B cell (primary cell): Measurements from ENCODE around the gene AASS. TPM values are rescaled to one million over a fixed set of nuclear protein-coding genes. Genes with fewer than 3 reads are reported as not detected.

Experiments
- ATAC-seq: fragments of 200-7000 bp; cut with Tn5 transposase; one replicate; pipeline ENCODE4 v1.10.0; 2021; ENCODE audit warnings: low read depth, mild to moderate bottlenecking, moderate number of reproducible peaks, moderate library complexity
- CTCF ChIA-PET: fragments of 350-600 bp; sonication (Branson Sonifier 250); formaldehyde crosslinking; loops from one replicate; lab custom pipeline; 2021; ENCODE audit warnings: antibody characterized with exemption, inconsistent platforms; lab: Charles Lee
- POLR2A ChIA-PET: fragments of 350-600 bp; sonication (Branson Sonifier 250); formaldehyde crosslinking; loops from one replicate; lab custom pipeline; 2021; ENCODE audit warnings: antibody characterized with exemption; lab: Charles Lee
- DNase-seq: peaks from one replicate; pipeline ENCODE4 v3.0.0; 2013
- H2AFZ ChIP-seq: 2 replicates; pipeline ENCODE4 v1.6.1; 2012; ENCODE audit warnings: mild to moderate bottlenecking, low read depth, low read length; ENCODE audit not compliant: insufficient read depth, poor library complexity, severe bottlenecking
- H3K27ac ChIP-seq, 2 donors: 1 replicate in 1 of 2; 2 replicates in 1 of 2; pipeline ENCODE4 v1.5.1; 2012 to 2013; ENCODE audit warnings: low read length in 2 of 2, mild to moderate bottlenecking in 2 of 2, moderate library complexity in 1 of 2
- H3K27me3 ChIP-seq, 4 experiments: fragments of 200-600 bp in 1 of 4; sonication (generic) in 1 of 4; replicated peaks in 1 of 4; 1 replicate in 2 of 4; 2 replicates in 2 of 4; pipeline versions ENCODE4 v1.6.1 to v1.7.0; 2013 to 2016; ENCODE audit warnings: low read length in 3 of 4, mild to moderate bottlenecking in 2 of 4, mixed read lengths in 1 of 4, moderate library complexity in 1 of 4; ENCODE audit not compliant: insufficient read depth in 4 of 4, control insufficient read depth in 3 of 4; ENCODE audit errors: control extremely low read depth in 1 of 4
- H3K36me3 ChIP-seq, 2 experiments: replicated peaks in 1 of 2; 1 replicate in 1 of 2; 2 replicates in 1 of 2; pipeline versions ENCODE4 v1.6.1 to v1.7.1; 2013; ENCODE audit warnings: low read length in 1 of 2; ENCODE audit not compliant: insufficient read depth in 2 of 2, control insufficient read depth in 1 of 2; ENCODE audit errors: control extremely low read depth in 1 of 2, extremely low read depth in 1 of 2
- H3K4me1 ChIP-seq, 2 donors: fragments of 200-600 bp in 1 of 2; sonication (generic) in 1 of 2; 1 replicate in 1 of 2; 2 replicates in 1 of 2; pipeline versions ENCODE4 v1.5.1 to v1.6.1; 2013 to 2017; ENCODE audit warnings: low read length in 2 of 2; ENCODE audit not compliant: control insufficient read depth in 2 of 2, insufficient read depth in 2 of 2
- H3K4me2 ChIP-seq: replicated peaks from 2 replicates; pipeline ENCODE3; 2012; ENCODE audit warnings: mild to moderate bottlenecking, low read depth, low read length; ENCODE audit not compliant: poor library complexity, severe bottlenecking
- H3K4me3 ChIP-seq, 5 experiments: fragments of 200-600 bp in 1 of 5; sonication (generic) in 1 of 5; 1 replicate in 3 of 5; 2 replicates in 2 of 5; pipeline versions ENCODE4 v1.5.1 to v1.7.0; 2011 to 2016; ENCODE audit warnings: low read length in 4 of 5, mild to moderate bottlenecking in 4 of 5, low read depth in 2 of 5, control low read depth in 1 of 5, moderate library complexity in 1 of 5; ENCODE audit not compliant: insufficient read depth in 1 of 5; ENCODE audit errors: control extremely low read depth in 1 of 5, extremely low read depth in 1 of 5
- H3K79me2 ChIP-seq: fragments of 200-600 bp; sonication (generic); one replicate; pipeline ENCODE4 v1.6.0; 2016; ENCODE audit warnings: low read length; ENCODE audit not compliant: control insufficient read depth, insufficient read depth
- H3K9ac ChIP-seq: fragments of 200-600 bp; sonication (generic); 2 replicates; pipeline ENCODE4 v1.6.1; 2017; ENCODE audit warnings: mild to moderate bottlenecking, low read length, moderate library complexity
- H3K9me3 ChIP-seq, 3 donors: one replicate each; pipeline versions ENCODE4 v1.6.1 to v1.7.1; 2013; ENCODE audit warnings: low read length in 2 of 3; ENCODE audit not compliant: control insufficient read depth in 2 of 3, insufficient read depth in 1 of 3; ENCODE audit errors: control extremely low read depth in 1 of 3
- H4K20me1 ChIP-seq: 2 replicates; pipeline ENCODE4 v1.6.0; 2012; ENCODE audit warnings: mild to moderate bottlenecking, low read length; ENCODE audit not compliant: insufficient read depth, control insufficient read depth, poor library complexity, severe bottlenecking
- H3K27ac Mint-ChIP-seq: one replicate; pipeline ENCODE4 v1.8.0; 2021; ENCODE audit warnings: mixed read lengths
- H3K27me3 Mint-ChIP-seq: one replicate; pipeline ENCODE4 v1.8.0; 2021; ENCODE audit warnings: mixed read lengths
- H3K4me1 Mint-ChIP-seq: one replicate; pipeline ENCODE4 v1.8.0; 2021; ENCODE audit warnings: mixed read lengths
- H3K4me3 Mint-ChIP-seq: one replicate; pipeline ENCODE4 v1.8.0; 2021; ENCODE audit warnings: mixed read lengths
- H3K9me3 Mint-ChIP-seq: one replicate; pipeline ENCODE4 v1.8.0; 2022; ENCODE audit warnings: mixed read lengths; ENCODE audit not compliant: insufficient read depth
- CTCF ChIP-seq: fragments of 200-600 bp; IDR thresholded peaks from one replicate; pipeline ENCODE4 v1.8.0; 2022; ENCODE audit warnings: antibody characterized with exemption, mild to moderate bottlenecking
- EZH2 ChIP-seq: IDR thresholded peaks from 2 replicates; pipeline ENCODE4 v1.6.1; 2012; ENCODE audit warnings: borderline replicate concordance, low read depth, mild to moderate bottlenecking, moderate library complexity, low read length; ENCODE audit not compliant: insufficient read depth, poor library complexity, severe bottlenecking
- WGBS: methylation state at CpG from one replicate; pipeline ENCODE4 v1.1.5; 2013; ENCODE audit warnings: missing lambda C conversion rate; ENCODE audit not compliant: insufficient coverage; 5-methylcytosine and 5-hydroxymethylcytosine counted together
- intact Hi-C: fragments of 100-400 bp; cut with micrococcal nuclease; formaldehyde crosslinking; loops from one replicate; pipeline ENCODE4 v1.10.0; 2022
- polyA plus RNA-seq: library from polyadenylated mRNA; depleted of rRNA; stranded (reverse); fragments of >200 nt; gene quantifications from 2 replicates; pipeline ENCODE4 v1.2.3, GENCODE V29; 2012
- total RNA-seq, 2 donors: library from RNA; stranded (reverse); fragments of 120-200 nt in 1 of 2; gene quantifications; 1 replicate in 1 of 2; 2 replicates in 1 of 2; pipeline versions ENCODE4 v1.2.3 to v1.2.4, GENCODE V29; 2013 to 2022

The AASS gene
- total and polyA plus RNA-seq, 2 donors (not counting 1 experiment from before 2014, with no cell fraction given): 2.1 to 10.6 TPM

- no peak overlapping the region for H3K27ac Mint-ChIP-seq
Measured at GRCh38 chr7:122070834-122071233, 73.2 kb downstream of the AASS start.

GRCh38 chr7:122070062-122070461 is 74.0 kb downstream of the AASS start:
- intact Hi-C loops: no loop called here
- TF ChIP-seq CTCF (no peak), EZH2 (no peak)
- H3K9me3 ChIP-seq: no peaks in the 10 kb centered on the region
- no peak overlapping the region for H3K4me3 Mint-ChIP-seq
- no peaks in the 10 kb centered on the region for H3K4me1 Mint-ChIP-seq
- no peaks in the 10 kb centered on the region for H3K27me3 ChIP-seq
- H3K4me3 ChIP-seq: no peak overlapping the region
- ChIA-PET POLR2A (no interaction called here), CTCF (no interaction called here)
- H3K36me3 ChIP-seq: no peaks in the 10 kb centered on the region
- H3K79me2 ChIP-seq: no peaks in the 10 kb centered on the region
- H3K27ac ChIP-seq: no peak overlapping the region
- no peak overlapping the region for H3K4me2 ChIP-seq
- WGBS: 50% methylated on average over 1 of the region's 1 CpG
- DNase-seq (no peak), ATAC-seq (no peak)
- H3K27me3 Mint-ChIP-seq: no peaks in the 10 kb centered on the region
- no peak overlapping the region for H2AFZ ChIP-seq
- H4K20me1 ChIP-seq: no peaks in the 10 kb centered on the region
- no peaks in the 10 kb centered on the region for H3K4me1 ChIP-seq
- H3K9me3 Mint-ChIP-seq: peaks cover 2% of the 10 kb centered on the region
- no peak overlapping the region for H3K27ac Mint-ChIP-seq
- H3K9ac ChIP-seq: no peak overlapping the region

More at GRCh38 chr7:122070834-122071233, 73.2 kb downstream of the AASS start:
- ATAC-seq: no peak
- H3K27ac ChIP-seq: no peak overlapping the region
- H3K9me3 ChIP-seq: no peaks in the 10 kb centered on the region
- ChIA-PET CTCF (no interaction called here), POLR2A (no interaction called here)
- no peak overlapping the region for H2AFZ ChIP-seq
- no peaks in the 10 kb centered on the region for H4K20me1 ChIP-seq
- H3K4me2 ChIP-seq: no peak overlapping the region
- TF ChIP-seq CTCF (no peak), EZH2 (no peak)
- Mint-ChIP-seq H3K27me3 (no peaks in the 10 kb centered on the region), H3K4me1 (no peaks in the 10 kb centered on the region), H3K4me3 (no peak overlapping the region), H3K9me3 (peaks cover 2% of the 10 kb centered on the region)
- WGBS: no CpG with 5 or more reads among the region's 3 CpGs
- no peak overlapping the region for H3K4me3 ChIP-seq
- no peaks in the 10 kb centered on the region for H3K27me3 ChIP-seq
- H3K79me2 ChIP-seq: no peaks in the 10 kb centered on the region
- no peaks in the 10 kb centered on the region for H3K4me1 ChIP-seq
- intact Hi-C loops: no loop called here
- no peak for DNase-seq
- H3K36me3 ChIP-seq: no peaks in the 10 kb centered on the region
- H3K9ac ChIP-seq: no peak overlapping the region
